GM19238 (cell line): ENCODE results near the gene RSRC1.
"Not testable (repeated sequence)": the region's sequence is repeated elsewhere in the genome, so short reads cannot be mapped to it uniquely, and the experiment has no call there.

Experiments
- DNase-seq: peaks from one replicate; pipeline ENCODE4 v3.0.0; 2011; ENCODE audit warnings: low spot score; ENCODE audit not compliant: insufficient read length

Gene RSRC1, protein sequence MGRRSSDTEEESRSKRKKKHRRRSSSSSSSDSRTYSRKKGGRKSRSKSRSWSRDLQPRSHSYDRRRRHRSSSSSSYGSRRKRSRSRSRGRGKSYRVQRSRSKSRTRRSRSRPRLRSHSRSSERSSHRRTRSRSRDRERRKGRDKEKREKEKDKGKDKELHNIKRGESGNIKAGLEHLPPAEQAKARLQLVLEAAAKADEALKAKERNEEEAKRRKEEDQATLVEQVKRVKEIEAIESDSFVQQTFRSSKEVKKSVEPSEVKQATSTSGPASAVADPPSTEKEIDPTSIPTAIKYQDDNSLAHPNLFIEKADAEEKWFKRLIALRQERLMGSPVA

DNA sequence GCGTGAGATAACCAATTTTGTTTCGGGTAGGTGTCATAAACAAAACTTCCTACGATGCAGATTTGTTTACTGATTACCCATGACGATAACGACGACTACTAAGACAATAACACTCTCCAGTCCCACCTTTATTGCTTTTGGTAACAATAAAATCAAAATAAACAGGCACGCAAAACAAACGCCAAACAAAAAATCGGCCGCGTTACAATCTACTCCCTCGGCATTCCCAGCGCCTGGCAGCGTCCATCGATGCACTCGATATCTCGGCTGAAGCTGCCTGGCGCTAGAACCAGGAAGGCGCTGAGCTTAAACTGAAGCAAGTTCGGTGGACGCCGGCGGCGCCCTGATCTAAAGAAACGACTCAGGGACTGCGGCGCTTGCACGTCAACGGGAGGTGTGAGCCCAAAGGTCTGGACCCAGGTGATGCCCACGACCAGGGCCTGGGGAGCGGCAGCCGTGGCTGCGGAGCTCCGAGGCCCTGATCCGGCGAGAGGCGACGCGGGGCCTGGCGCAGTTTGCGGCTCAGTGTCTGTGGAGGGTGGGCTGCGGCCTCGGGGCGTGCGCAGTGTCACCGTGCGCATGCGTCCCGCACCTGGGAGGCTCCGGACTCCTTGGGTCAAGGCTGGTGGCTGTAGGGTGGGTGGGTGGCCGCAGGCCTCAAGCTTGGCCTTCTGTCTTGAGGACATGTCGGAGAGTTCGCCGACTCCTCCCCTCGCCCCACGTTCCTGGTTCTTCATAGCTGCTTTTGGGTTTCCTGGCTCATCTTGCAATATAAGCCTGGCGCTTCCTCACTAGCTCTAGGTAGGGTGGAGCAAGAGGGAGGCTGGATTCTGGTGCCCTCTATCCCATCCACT, at the start of gene RSRC1:
Gene RSRC1, plus strand, starts transcription at position 286 of the 854 bp plus-strand sequence. CDS start 12,016 bp downstream, outside the sequence.
- no peak for DNase-seq

DNA sequence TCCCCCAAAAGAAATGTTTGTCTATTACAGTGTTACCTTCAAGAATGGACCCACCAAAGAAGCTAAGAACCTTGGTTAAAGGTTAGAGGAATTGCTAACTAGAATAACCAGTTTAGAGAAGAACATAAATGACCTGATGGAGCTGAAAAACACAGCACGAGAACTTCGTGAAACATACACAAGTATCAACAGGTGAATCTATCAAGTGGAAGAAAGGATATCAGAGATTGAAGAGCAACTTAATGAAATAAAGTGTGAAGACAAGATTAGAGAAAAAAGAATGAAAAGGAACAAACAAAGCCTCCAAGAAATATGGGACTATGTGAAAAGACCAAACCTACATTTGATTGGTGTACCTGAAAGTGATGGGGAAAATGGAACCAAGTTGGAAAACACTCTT, 44.3 kb upstream of the RSRC1 start:
- DNase-seq: not testable (repeated sequence)

DNA sequence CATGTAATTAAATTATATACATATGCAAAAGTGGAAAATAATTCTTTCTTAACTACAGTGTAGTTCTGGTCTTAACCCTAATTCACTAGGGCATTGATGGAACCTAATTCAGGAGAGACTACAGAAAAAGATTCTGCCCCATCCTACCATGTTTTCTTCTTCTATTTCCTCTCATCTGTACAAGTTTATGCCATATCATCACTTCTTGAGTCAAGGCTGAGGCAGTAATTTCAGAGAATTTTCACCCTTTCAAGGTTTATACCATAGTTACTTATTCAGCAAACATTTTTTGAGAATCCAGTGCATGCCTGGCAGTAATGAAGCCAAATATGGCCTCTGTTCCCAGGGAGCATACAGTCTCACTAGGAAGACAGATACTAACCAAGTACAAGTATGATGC, 37.1 kb upstream of the RSRC1 start:
- no peak for DNase-seq

DNA sequence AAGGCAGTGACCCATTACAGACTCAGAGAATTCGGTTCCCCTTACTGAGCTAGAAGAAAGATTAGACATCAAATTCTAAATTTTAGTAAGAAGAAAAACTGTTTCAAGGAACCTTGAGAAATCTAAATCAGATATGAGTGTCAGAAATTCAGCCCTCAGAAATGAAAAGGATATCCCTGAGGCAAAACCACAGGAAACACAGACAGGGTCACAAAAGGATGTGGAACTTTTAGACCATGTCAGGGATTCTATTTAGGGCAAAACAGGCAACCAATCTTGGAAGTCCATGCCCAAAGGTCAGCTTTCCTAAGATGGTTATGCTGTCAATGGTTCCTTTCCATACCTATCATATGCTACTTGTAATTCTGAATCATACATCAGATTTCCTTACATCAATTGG, 35.3 kb upstream of the RSRC1 start:
- no peak for DNase-seq

DNA sequence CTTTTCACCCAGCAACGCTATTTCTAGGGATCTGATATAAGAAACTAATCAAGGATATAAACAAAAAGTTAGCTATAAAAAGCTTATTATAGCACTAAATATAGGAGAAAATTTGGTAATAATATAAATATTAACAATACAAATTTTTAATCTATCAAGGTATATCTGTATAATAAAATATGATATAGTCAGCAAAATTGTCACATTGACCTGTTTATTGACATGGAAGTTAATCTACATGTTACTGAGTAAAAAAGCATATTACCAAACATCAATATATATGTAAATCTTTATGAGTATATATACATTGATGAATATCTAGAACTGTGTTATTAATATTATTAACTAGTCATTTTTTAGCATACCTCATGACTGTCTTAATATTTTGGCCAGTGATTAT, 30.3 kb upstream of the RSRC1 start:
- no peak for DNase-seq

DNA sequence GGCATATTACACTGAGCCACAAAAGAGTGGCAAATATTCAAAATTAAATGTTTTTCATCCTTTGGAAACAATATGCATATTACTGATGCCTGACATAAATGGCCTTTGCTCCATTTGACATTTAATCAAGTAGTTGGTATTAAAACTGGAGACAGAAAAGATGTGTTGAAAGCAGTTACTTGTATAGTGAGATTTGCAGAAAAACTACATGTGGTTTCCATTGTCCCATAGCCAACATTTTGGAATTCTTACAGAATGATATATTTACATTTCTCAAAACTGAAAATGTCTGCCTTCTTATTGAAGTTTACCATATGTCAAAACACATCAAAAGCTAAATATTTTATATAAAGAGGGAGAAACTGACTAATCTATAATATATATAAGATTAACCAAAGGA, 25.2 kb upstream of the RSRC1 start:
- no peak for DNase-seq

DNA sequence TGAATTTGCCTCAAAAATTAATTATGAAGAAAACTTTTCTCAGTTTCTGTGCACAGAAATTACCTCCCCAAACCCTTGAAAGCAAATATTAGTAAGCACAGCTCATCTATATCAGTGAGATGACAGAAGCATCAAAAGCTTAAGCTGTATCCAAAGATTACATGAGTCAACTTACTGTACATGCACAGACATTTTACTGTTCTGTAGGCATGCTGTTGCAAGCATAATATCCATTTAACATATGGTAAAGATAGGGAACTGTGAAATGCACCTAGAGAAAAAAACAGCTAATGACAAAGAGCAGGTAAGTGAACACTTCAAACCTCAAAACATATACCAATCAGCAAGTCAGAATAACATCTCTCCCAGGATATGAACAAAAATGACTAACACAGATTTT, 24.5 kb upstream of the RSRC1 start:
- DNase-seq: no peak

DNA sequence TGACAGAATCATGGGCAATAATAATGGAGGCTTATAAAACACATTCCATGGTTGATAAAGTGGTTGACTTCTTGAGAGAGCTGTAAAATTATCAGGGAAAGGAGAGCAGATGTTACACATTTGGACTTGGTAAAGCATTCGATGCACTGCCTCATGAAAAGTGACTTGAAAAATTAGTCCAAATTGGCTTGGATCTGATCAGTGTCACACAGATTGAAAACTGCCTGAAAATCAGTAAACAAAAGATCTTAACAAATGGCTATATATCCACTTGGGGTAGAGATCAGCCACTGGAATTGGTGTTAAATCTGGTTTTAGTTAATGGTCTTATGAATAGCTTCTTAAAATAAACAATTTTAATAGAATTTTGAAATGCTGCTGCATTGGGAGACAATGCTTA, 24.0 kb upstream of the RSRC1 start:
- no peak for DNase-seq

DNA sequence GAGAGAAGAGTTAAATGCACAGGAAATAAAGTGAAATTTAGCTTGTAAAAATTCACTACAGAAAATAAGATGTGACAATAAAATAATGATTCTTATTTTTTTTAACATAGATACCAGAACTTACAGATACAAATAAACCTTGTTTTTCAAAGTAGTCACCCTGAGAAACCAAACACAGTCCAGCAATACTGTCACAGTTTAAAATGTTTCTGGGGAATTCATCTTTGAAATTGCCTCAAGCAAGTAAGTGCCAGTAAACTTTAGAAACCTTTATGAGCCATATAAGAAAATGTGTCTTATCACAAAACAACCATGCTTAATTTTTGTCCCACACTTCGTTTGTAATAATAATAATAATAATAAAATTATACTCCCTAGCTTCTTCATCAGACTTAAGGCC, 23.5 kb upstream of the RSRC1 start:
- DNase-seq: no peak

DNA sequence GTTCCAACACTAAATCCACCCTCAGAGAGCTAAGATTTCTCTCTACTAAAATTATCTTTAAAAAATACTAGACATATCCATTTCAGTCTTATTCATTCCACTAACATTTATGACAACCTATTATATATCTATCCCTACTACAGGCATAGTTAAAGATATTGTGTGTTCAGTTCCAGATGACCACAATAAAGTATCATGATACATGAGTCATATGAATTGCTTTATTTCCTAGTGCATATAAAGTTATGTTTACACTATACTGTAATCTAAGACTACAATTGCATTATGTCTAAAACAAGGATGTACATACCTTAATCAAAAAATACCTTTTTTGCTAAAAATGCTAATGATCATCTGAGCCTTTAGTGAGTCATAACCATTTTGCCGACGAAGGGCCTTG, 23.1 kb upstream of the RSRC1 start:
- no peak for DNase-seq

DNA sequence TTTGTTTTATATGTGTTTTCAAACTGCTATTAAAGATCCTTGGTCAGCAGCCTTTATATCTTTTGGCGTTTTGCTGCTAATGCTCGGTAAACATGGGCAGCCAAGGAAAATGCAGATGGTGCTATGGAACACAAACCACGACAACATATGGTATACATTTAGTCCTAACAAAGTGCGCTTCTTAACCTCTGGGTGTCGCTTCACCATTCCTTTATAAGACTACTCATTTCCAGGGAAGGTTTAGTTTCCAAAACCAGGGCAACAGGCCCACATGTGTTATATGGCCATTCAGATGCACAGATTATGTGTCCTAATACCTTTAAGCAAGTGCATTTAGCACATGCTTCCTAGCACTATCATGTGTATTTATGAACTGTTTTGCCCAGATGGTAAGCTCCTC, 18.4 kb upstream of the RSRC1 start:
- no peak for DNase-seq

DNA sequence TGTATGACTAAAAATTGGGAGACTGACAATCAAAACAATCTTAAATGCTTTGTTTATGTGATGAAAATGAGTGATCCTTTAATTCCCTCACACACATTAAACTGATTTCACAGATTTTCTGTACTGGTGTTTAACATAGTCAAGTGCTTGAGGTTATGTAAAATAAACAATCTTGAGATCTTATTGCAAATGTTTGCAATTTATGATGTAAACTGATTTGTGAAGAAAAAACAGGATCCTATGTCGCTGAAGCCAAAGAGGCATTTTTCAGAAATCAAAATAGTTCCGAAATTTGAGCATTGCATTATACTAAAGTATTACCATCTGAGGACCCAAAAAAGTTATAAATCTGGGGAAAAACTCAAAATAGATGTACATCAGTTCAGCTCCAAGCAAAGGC, 16.4 kb upstream of the RSRC1 start:
- DNase-seq: no peak

DNA sequence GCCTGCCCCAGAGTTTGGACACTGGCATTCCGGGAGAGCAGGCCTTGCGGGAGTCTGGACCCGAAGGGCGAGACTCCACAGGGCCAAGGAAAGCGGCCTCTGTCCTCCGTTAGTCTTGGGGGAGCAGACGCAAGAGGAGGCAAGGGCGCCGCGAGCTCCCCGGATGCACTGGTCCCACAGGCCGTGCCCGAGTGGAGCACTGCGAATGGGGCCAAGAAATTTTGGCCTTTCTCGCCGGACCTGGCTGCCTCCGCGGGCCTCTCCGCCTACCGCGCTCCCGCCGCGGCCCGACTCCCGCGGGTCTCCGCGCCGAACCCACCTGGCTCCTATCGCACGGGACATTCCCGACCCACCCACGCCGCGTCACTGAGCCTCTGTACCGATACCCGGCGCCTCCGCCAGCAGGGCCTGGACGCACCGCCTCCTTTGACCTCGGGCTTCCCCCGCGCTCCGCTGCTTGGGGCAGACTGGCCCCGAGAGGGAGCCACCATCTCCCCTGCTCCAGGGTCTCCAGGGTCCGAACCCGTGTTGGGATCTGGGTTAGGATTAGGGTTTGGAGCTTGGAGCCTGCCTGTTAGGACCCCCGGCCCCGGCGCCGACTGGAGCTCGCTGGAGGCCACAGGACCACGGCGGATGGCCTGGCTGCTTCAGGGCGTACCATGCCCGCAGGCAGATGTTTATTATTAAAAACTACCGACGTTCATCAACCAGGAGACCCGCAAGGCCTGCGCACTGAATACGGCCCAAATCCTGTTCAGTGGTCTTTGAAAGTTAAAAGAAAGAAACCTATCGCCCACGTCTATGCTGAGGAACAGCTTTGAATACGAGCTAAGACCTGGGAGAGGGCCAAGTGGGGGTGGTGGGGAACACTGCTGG, 15.4 kb upstream of the RSRC1 start:
- DNase-seq: no peak

DNA sequence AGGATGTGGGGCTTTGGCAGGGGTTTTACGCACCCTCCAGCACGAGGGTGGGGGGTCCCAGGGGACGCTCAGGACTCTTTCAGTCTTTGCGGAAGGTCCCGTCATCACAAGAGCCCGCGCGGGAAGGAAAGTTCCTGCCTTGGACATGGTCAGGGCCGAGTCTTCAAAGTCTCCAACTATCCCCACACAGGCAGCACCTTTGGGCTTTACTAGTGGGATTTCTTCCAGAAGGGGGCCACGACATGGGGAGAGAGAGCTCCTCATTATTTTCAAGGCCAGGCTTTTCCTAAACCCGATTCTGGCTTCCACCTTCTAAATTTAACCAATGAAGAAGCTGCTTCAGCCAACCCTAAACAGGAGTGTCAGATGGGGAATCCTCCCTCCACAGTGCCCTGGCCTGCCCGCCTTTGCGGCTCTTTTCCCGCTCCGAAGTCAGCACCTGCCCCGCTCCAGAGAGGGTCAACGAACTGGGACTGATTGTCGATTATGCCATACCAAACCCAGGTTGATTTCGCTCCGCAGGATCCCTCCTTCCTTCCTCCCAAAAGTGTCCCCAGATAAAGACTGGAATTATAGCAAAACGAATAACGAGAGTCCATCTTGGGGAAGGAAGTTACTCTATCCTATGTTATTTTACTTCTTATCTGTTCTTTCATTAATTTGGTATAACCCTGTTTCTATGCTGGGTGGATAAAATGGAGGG, 14.6 kb upstream of the RSRC1 start:
- DNase-seq: no peak

DNA sequence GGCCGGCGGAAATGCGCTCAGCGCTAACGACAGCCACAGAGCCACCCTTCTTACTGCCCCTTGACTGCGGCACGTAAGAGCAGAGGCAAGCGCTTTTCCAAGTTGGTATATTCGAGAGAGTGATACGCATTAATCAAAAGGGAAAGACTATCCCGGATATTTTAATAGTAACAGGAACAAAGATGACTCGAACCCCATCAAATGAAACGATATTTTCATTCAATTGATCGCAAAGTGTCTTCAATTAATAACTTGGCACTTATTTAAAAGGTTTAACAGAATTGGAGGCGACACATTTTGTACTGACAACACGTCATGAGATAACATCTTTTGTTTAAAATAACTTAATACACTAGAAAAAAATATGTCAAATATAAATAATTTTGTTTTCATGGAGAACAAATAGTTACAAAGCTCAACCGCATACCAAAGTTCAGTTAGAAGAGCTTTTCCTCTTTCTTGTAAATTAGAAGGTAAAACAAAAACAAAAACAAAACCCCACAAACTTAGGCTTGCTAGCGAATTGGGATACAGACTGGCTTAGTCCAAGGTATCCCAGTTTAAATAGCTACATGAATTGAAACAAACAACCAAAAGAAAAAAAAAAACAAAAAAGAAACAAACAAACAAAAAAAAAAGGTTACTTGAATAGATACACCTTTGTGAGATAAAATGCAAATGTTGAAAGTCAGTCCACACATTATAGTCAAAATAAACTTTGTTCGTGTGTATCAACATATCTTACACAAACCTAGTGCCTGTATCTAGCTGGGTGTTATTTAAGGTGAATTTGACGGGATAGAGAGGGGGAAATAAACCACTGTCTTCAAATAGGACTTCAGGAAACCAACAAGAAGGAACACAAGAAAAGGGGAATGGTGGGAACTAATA, 13.8 kb upstream of the RSRC1 start:
- DNase-seq: no peak

DNA sequence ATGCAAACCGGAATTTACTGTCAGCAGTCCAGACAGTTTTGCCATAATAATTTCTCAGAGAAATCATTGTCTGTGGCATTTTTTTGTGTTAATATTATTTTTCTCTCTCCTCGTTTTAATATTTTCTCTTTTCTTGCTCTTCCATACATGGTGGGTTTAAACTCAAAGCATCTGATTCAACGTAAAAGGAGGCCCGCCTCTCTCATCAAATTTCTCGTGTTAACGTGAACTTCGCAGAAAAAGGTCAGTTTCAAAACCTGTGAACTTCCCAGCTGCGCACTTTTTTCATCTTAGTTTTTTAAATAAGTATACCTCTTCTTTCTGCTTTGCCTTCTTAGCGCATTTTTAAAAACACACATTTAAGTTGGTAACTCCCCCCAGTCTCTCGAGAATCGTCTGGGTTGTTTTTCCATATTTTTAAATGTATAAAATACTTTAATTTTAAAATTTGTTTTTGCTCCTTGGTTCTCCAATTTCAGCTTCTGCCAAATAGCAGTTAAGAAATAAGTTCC, 12.8 kb upstream of the RSRC1 start:
- DNase-seq: no peak

DNA sequence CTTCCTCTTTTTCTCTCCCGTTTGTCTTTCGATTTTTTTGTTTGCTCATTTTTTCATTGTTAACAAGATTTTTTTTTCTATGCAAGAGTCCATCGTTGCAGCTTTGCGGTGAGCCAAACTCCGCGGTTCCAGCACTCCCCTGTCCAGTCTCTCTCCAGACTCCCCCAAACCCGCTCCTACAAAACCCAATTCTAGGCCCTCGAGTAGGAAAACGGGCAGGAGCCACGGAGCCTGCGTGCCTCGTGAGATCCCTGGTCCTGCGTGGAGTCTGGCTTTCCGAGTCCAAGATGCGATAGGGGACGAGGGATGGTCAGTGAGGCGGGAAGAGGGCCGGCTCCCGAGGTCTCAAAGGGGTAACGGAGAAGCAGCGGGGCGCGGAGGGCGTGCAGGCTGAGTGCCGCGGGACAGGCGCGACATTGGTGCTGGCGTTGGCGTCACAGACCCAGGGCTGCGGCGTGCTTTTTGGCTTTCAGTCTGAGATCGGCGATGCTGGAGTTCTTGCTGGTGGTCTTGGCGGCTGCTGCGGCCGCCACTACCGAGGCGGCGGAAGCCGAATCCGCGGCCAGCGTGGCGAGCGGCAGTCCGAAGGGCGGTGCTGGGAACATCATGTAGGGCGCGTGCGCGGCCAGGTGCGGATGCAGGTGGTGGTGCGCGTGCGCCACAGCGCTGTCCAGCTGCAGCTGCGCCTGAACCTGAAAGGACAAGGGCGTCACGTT, 12.1 kb upstream of the RSRC1 start:
- DNase-seq: peak; percentile 89

DNA sequence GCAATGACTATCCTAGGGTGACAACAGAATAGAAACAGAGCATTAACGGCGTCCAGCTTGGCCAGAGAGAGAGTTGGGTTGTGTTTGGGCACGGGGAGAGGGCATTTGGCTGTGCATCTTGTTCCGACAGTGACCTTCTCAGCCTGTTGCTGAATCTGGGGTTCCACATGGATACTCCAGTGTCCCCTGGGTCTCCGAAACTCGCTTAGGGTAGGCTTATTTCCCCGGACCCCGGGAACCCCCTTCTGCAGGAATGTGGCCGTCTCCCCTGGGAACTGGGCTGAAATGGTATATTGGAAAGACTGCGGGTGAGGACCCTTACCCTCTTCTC, 11.6 kb upstream of the RSRC1 start:
- DNase-seq: no peak

DNA sequence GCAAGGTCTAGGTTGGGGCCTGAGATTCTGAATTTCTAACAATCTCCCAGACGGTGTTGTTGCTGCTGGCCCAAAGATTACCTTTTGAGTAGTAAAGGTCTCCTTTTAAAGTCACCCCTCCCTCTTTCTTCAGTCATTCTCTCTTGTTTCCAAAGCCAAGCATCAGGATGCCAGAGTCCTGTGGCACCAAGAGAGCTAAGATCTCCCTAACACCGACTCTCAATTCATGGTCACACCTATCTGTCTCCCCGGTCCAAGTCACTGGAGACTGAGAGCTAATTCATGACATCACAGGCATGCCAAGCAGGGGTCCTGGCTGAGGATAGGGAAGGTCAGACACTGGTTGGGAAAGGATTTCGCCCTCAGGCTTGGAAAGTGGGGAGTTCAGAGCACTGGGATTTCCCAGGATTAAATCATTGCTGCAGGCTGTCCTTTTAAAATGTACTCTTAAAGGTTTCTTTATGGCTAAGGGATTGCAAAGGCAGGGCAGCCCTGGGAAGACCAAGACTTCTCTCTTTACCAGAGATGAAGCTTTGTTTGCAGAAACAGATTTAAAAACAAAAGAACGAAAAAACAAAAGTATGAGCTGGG, 11.0 kb upstream of the RSRC1 start:
- no peak for DNase-seq
